Muscle of leg (tissue), 11 donors: Measurements from ENCODE around the gene ANO6. TPM values are rescaled to one million over a fixed set of nuclear protein-coding genes. Genes with fewer than 3 reads are reported as not detected.

Experiments used
- DNase-seq: peaks from one replicate; pipeline ENCODE4 v3.0.0; 2013
- H3K27ac ChIP-seq: one replicate; pipeline ENCODE4 v1.5.1; 2013; ENCODE audit warnings: mild to moderate bottlenecking, low read length, control low read depth
- H3K27me3 ChIP-seq: one replicate; pipeline ENCODE4 v1.6.1; 2013; ENCODE audit warnings: low read length; ENCODE audit not compliant: control insufficient read depth, insufficient read depth
- H3K36me3 ChIP-seq: one replicate; pipeline ENCODE4 v1.6.1; 2013; ENCODE audit warnings: low read length; ENCODE audit not compliant: control insufficient read depth, insufficient read depth
- H3K4me1 ChIP-seq: one replicate; pipeline ENCODE4 v1.6.1; 2013; ENCODE audit warnings: low read length; ENCODE audit not compliant: control insufficient read depth, insufficient read depth
- H3K4me3 ChIP-seq: one replicate; pipeline ENCODE4 v1.5.1; 2013; ENCODE audit warnings: low read length, control low read depth
- H3K9me3 ChIP-seq: replicated peaks from 2 replicates; pipeline ENCODE4 v1.6.1; 2013; ENCODE audit warnings: low read depth, low read length; ENCODE audit not compliant: control insufficient read depth
- WGBS: methylation state at CpG from one replicate; pipeline ENCODE4 v1.1.5; 2013; ENCODE audit warnings: missing lambda C conversion rate; ENCODE audit not compliant: insufficient coverage; 5-methylcytosine and 5-hydroxymethylcytosine counted together
- polyA plus RNA-seq, 8 donors: library from polyadenylated mRNA; unstranded; fragments of 120-200 nt; gene quantifications; one replicate each; pipeline versions ENCODE4 v1.2.1 to v1.2.3, GENCODE V29; 2013; ENCODE audit warnings: inconsistent platforms in 1 of 8, low replicate concordance in 1 of 8; ENCODE audit not compliant: insufficient read length in 8 of 8, insufficient read depth in 1 of 8
- total RNA-seq: library from RNA; stranded (reverse); fragments of 120-200 nt; gene quantifications from one replicate; pipeline ENCODE4 v1.2.4, GENCODE V29; 2013

ANO6 gene
- total and polyA plus RNA-seq, 9 donors: 38.7 to 61.7 (median 56.7) TPM

DNA sequence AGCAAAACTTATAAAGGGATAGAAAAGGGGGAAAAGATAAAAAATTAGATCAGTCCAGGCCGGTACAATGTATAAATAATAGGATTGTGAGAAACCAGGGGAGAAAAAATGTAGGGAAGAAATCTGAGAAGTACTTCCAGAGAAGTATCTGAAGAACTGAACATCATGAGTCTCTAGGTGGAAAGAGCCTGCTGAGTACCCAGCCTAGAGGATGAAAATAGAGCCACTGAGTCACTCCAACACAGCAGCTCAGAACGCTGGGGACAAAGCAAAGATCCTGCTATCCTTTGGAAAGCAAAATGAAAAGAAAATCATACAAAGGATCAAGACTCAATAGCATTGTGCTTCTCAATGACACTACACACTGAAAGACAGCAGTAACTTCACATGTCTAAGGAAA lies 138.0 kb downstream of the ANO6 start:
- peaks cover 30% of the 10 kb centered on the region for H3K36me3 ChIP-seq
- no peaks in the 10 kb centered on the region for H3K9me3 ChIP-seq
- peaks cover 5% of the 10 kb centered on the region for H3K4me1 ChIP-seq
- DNase-seq: no peak
- H3K4me3 ChIP-seq: no peak overlapping the region
- no peaks in the 10 kb centered on the region for H3K27me3 ChIP-seq
- 80% methylated on average over 1 of the region's 2 CpGs for WGBS
- no peak overlapping the region for H3K27ac ChIP-seq

DNA sequence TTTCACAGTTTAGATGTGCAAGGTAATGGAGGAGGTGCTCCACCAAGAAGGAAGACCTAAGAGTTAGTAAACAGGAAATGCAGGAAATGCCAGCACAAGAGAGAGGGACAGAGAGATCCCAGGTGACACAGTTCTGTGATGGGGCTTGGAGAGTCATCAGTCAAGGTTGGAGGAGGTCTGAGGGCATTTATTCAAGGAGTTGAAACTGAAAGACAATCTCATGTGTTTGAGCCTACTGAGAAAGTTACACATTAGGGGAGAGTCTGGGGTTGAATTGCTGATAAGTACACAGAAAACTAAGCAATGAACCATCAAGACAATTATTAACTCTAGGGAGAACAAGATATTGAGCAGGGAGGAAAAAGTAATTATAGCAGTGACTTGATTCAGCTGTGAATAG lies 138.5 kb downstream of the ANO6 start:
- no peak for DNase-seq
- Histone ChIP-seq H3K36me3 (peaks cover 30% of the 10 kb centered on the region), H3K4me3 (no peak overlapping the region), H3K27me3 (no peaks in the 10 kb centered on the region), H3K27ac (no peak overlapping the region), H3K9me3 (no peaks in the 10 kb centered on the region), H3K4me1 (peaks cover 5% of the 10 kb centered on the region)

DNA sequence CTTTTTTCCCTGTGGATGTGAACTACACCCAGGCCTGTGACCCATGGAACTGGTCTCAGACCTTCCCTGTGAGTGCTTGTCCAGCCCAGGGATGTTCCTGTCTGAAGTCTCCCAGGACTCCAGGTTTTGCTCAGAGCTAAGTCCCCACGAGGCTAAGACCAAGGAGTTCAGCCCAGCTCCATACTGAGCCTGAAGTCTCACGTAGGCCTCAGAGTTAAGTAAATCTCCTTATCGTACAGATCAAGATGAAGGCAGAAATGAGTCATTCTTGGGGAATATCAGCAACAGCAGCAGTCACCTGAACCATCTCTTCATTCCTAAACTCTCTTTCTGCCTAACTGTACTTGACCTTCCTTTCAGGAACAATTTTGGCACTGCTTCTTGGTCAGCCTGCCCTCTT lies 139.8 kb downstream of the ANO6 start:
- WGBS: 52% methylated on average over 3 of the region's 3 CpGs
- Histone ChIP-seq H3K27ac (no peak overlapping the region), H3K36me3 (peaks cover 18% of the 10 kb centered on the region)

DNA sequence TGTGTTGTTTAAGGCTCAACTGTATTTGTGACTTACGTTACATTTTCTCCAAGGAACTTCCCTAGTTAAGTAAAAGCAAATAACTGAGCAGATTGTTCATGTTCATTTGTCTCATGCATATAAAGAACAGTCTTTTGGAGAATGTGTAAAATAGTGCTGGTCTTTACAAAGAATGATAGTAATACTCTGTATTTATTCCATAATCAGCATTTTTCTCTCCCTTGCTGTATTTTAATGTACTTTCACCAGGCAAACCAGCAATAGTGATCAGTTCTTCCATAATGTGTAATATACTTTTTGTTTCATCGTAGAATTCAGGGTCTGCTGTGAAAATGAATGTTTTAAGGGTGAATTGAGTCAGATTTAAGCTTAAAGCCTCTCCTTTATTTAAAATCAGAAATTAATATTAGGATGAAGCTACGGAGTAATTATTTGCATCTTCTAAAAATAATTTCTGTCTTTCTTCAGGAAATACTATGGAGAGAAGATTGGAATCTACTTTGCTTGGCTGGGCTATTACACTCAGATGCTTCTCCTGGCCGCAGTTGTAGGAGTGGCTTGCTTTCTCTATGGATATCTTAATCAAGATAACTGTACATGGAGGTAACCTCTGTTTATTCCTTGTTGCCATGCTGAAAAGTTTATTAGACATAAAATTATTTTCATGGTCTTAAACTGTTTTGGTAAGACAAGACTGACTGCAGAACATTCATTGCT lies 141.1 kb downstream of the ANO6 start:
- Histone ChIP-seq H3K4me3 (no peak overlapping the region), H3K27ac (peak overlapping the region; percentile 73), H3K9me3 (no peaks in the 10 kb centered on the region), H3K36me3 (peaks cover 9% of the 10 kb centered on the region), H3K27me3 (no peaks in the 10 kb centered on the region), H3K4me1 (peaks cover 5% of the 10 kb centered on the region)
- no peak for DNase-seq
- WGBS: no CpG with 5 or more reads among the region's 4 CpGs

More for the DNA sequence above, 139.8 kb downstream of the ANO6 start:
- H3K27me3 ChIP-seq: no peaks in the 10 kb centered on the region
- DNase-seq: no peak
- no peaks in the 10 kb centered on the region for H3K9me3 ChIP-seq
- H3K4me1 ChIP-seq: peaks cover 5% of the 10 kb centered on the region
- no peak overlapping the region for H3K4me3 ChIP-seq

DNA sequence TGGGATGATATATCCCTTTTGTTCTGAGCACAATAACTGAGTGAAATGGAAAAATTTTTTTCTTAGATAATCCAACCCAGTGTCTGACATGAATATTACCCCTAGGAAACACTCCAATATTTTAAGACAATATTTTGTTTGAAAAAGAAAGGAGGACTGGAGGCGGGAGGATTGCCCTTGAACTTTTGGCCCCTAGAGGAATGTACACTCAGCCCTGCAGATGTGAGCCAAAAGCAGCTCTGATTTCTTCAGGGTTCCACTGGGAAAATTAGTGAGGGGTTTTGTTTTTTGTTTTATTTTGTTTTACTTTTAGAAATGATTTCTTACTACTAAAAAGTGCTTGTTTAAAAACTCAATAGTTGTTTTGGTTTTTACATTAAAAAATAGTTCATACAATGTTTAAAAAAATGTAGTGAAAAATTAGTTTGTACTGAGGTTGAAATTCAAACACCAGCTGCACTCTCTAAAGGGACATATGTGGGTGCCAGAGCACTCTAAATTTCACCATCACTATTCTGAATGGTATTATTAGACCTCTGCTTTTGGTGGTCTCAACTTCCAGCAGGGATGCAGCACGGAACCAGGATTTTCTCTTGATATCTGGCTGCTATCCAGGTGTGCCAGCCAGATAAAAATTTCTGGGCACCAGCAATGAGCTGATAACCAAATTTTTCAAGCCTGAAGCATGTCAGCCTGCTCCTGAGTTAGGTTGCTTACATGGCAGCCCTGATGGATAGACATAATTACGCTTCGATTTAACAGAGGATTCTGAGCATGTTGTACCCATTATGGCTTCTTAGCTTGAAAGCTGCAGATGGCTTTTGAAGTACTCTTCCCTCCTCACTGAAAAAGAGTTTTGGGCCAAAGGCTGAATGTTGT lies 141.9 kb downstream of the ANO6 start:
- Histone ChIP-seq H3K27me3 (no peaks in the 10 kb centered on the region), H3K27ac (peak overlapping the region; percentile 73), H3K9me3 (peaks cover 2% of the 10 kb centered on the region), H3K4me3 (no peak overlapping the region), H3K4me1 (peaks cover 5% of the 10 kb centered on the region), H3K36me3 (peaks cover 9% of the 10 kb centered on the region)
- 14% methylated on average over 1 of the region's 4 CpGs for WGBS
- DNase-seq: peak; percentile 93

DNA sequence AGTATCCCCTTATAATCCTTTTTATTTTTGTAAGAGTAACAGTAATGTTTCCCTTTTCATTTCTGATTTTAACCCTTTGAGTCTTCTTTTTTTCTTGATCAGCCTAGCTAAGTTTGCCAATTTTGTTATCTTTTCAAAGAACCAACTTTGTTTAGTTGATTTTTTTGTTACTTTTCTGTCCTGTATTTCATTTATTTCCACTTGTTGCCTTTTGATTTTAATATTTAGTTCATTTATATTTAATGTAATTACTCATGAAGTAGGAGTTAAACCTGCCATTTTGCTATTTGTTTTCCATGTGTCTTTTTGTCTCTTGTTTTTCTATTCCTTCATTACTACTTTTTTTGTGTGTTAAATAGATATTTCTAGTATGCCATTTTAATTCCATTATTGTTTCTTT lies 146.4 kb downstream of the ANO6 start:
- Histone ChIP-seq H3K9me3 (peaks cover 20% of the 10 kb centered on the region), H3K4me1 (peaks cover 5% of the 10 kb centered on the region), H3K4me3 (no peak overlapping the region), H3K36me3 (peaks cover 2% of the 10 kb centered on the region), H3K27me3 (no peaks in the 10 kb centered on the region), H3K27ac (no peak overlapping the region)
- DNase-seq: no peak

DNA sequence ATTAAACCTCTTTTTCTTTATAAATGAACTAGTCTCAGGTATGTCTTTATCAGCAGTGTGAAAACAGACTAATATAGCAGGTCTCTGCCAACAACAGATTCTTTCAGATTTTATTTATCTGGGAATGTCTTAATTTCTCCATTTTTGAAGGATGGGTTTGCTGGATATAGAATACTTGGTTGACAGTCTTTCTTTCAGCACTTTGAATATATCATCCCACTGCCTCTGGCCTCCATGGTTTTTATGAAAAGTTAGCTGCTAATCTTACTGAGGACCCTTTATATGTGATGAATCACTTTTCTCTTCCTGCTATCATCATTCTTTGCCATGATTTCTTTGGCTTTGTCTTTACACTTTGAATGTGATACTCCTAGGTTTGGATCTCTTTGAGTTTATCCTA lies 148.0 kb downstream of the ANO6 start:
- Histone ChIP-seq H3K36me3 (peaks cover 4% of the 10 kb centered on the region), H3K4me1 (no peaks in the 10 kb centered on the region), H3K4me3 (no peak overlapping the region), H3K27me3 (no peaks in the 10 kb centered on the region), H3K27ac (no peak overlapping the region), H3K9me3 (peaks cover 20% of the 10 kb centered on the region)
- peak; percentile 7 for DNase-seq

DNA sequence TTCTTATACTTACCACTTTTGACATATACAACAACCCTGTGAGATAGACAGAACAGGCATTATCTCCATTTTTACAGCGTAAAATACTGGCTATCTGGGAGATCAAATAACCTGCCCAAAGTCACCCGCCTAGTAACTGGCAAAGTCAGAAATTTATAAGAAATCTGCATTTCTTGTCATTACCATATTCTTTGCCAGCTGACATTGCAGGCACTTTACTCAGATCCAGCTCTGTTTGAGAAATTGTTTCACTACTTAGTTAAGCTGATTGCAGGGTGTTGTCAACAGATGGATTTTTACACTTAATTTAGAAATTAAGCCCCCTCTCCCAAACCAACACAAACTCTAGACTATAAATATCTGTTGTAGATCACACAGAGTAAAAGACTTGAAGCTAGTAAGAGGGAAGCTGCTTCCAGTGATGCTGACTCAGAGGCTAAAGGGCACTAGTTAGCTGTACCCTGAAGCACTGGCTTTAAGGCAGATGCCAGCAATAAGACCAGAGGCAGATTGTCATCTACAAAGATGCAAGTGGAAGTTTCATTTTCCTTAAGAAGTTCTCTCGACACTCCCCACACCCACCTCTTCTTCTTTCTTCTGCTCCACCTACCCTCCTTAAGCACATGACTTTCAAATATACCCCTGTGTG lies 153.1 kb downstream of the ANO6 start:
- peak; percentile 11 for DNase-seq
- no peak overlapping the region for H3K4me3 ChIP-seq
- H3K27me3 ChIP-seq: no peaks in the 10 kb centered on the region
- peaks cover 9% of the 10 kb centered on the region for H3K36me3 ChIP-seq
- peaks cover 7% of the 10 kb centered on the region for H3K9me3 ChIP-seq
- no CpG with 5 or more reads among the region's 3 CpGs for WGBS
- no peaks in the 10 kb centered on the region for H3K4me1 ChIP-seq
- H3K27ac ChIP-seq: no peak overlapping the region

DNA sequence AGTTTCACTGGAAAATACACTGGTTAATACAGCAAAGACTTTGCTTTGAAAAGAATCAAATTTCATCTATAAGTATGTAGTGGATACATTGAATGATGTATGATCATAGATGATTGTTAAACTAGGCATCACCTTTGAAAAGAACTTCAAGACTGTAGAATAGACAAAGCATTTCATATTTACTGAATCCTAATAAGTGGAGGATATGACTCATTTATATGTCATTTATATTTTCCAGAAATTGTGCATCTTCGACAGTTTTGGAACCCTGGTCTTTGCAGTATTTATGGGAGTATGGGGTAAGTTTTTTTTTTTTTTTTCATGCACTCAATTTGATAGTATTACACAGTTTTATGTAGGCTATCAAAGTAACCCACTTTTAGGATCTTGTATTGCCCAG lies 161.9 kb downstream of the ANO6 start:
- Histone ChIP-seq H3K27ac (no peak overlapping the region), H3K4me3 (no peak overlapping the region), H3K9me3 (no peaks in the 10 kb centered on the region), H3K4me1 (no peaks in the 10 kb centered on the region), H3K27me3 (no peaks in the 10 kb centered on the region), H3K36me3 (peaks cover 26% of the 10 kb centered on the region)
- DNase-seq: no peak
- WGBS: no CpG with 5 or more reads among the region's 1 CpG

DNA sequence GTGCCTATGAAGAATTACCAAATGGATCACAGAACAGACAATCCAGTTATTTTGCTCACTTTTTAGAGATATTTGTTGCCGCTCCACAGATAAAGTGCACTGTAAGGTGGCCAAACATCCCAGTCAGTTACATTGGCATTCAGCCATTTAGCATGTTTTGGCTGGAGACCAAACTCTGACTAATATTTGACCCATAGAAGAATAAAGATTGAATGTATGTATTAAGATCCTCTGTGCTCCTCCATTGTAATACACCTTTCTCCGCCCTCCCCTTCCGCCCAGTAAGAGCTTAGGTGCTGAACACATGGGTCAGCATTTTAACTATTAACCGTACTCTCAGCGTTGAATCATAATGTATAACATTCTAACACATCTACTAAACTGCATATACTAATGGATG lies 163.4 kb downstream of the ANO6 start:
- DNase-seq: peak; percentile 15
- no CpG with 5 or more reads among the region's 5 CpGs for WGBS
- Histone ChIP-seq H3K4me1 (no peaks in the 10 kb centered on the region), H3K27me3 (no peaks in the 10 kb centered on the region), H3K27ac (no peak overlapping the region), H3K4me3 (no peak overlapping the region), H3K36me3 (peaks cover 26% of the 10 kb centered on the region), H3K9me3 (no peaks in the 10 kb centered on the region)
